GM12892 (cell line): ENCODE results near the gene MYRFL.

Source experiments
- POLR2A ChIP-seq: IDR thresholded peaks from 2 replicates; pipeline ENCODE4 v1.6.1; 2011; ENCODE audit warnings: low read depth, low read length, control low read depth
- TAF1 ChIP-seq: IDR thresholded peaks from 2 replicates; pipeline ENCODE4 v1.6.1; 2011; ENCODE audit warnings: low read depth, mild to moderate bottlenecking, control low read depth, low read length, borderline replicate concordance

DNA sequence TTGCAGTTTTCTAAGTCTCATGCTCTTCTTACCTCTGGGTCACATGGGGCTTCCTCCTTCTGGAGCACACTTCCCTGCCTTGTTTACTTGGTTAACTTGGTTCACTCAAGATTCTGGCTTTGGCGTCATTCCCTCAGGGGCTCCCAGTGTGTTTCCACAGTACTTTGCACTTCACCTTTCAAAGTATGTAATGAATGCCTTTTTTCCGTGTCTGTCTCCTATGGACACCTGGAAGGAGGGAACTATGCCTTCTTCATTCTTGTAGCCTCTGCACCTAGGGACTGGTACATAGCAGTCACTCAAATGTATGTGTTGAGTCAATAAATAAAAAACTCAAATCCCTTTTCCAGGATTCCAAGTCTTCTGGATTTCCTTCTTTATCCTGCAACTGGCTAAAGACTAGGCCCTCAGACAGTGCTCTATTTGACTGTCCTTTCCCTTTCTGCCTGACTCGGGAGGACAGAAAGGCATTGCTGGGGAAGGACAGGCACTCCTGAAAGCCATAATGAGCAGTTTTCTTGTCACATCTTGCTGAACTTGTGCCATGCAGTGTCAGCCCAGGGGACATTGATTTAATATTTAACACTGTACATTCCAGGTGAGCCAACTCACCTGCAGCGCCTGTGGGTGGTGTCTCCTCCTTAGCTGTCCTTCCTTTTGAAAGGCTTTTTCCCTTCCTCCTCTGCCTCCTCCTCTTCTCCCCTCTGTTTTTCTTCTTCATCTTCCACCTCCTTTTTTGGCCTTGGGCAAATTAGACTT, 12.8 kb downstream of the MYRFL start:
- no peak for TF ChIP-seq POLR2A
- no peak for TF ChIP-seq TAF1
